ENCODE results near the gene OAS3. TPM values are rescaled to one million over a fixed set of nuclear protein-coding genes. Genes with fewer than 3 reads are reported as not detected.
A peak's percentile ranks its signal among the peaks of the same experiment; 100 is the strongest.
"Not testable (repeated sequence)": the region's sequence is repeated elsewhere in the genome, so short reads cannot be mapped to it uniquely, and the experiment has no call there.

OAS3 gene
- total RNA-seq, 1 donor from 2014 or later: 47.4 TPM

DNA sequence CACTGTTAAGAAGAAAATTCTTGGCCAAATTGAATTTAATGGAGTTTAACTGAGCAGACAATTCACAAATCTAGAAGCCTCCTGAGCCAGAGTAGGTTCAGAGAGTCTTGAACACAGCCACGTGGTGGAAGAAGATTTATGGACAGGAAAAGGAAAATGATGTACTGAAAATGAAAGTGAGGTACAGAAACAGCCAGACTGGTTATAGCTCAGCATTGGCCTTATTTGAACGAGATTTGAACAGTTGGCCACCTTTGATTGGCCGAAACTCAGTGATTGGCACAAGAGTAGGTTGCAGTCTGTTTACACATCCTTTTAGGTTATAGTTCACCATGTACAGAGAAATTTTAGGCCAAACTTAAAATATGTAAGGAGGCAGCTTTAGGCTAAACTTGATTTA, 50.0 kb downstream of the OAS3 start:
- DNase-seq: no peak
- Histone ChIP-seq H3K36me3 (peaks cover 38% of the 10 kb centered on the region), H3K9me3 (no peaks in the 10 kb centered on the region), H3K27me3 (no peaks in the 10 kb centered on the region), H3K4me1 (no peaks in the 10 kb centered on the region), H3K27ac (no peak overlapping the region), H3K4me3 (no peak overlapping the region)
- intact Hi-C loops (cut with DNase I): no loop called here
- TF ChIP-seq, protein P1, sequence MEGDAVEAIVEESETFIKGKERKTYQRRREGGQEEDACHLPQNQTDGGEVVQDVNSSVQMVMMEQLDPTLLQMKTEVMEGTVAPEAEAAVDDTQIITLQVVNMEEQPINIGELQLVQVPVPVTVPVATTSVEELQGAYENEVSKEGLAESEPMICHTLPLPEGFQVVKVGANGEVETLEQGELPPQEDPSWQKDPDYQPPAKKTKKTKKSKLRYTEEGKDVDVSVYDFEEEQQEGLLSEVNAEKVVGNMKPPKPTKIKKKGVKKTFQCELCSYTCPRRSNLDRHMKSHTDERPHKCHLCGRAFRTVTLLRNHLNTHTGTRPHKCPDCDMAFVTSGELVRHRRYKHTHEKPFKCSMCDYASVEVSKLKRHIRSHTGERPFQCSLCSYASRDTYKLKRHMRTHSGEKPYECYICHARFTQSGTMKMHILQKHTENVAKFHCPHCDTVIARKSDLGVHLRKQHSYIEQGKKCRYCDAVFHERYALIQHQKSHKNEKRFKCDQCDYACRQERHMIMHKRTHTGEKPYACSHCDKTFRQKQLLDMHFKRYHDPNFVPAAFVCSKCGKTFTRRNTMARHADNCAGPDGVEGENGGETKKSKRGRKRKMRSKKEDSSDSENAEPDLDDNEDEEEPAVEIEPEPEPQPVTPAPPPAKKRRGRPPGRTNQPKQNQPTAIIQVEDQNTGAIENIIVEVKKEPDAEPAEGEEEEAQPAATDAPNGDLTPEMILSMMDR (IDR thresholded peaks at IDR 0.05): no peak
- no peak for ATAC-seq

DNA sequence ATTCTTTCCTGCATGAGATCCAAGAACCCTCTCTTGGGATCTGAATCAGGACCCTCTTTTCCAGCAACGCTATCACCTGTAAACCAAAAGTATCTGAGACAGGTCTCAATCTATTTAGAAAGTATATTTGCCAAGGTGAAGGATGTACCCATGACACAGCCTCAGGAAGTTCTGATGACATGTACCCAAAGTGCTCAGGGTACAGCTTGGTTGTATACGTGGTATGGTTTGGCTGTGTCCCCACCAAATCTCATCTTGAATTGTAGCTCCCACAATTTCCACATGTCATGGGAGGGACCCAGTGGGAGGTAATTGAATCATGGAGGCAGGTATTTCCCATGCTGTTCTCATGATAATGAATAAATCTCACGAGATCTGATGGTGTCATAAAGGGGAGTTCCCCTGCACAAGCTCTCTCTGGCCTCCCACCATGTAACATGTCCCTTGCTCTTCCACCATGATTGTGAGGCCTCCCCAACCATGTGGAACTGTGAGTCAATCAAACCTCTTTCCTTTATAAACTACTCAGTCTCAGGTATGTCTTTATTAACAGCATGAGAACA, 50.6 kb downstream of the OAS3 start:
- H3K9me3 ChIP-seq; ATAC-seq; DNase-seq; H3K27ac ChIP-seq; intact Hi-C loops (cut with DNase I); H3K4me1 ChIP-seq; H3K27me3 ChIP-seq; H3K4me3 ChIP-seq: not testable (repeated sequence)
- H3K36me3 ChIP-seq: peaks cover 38% of the 10 kb centered on the region

DNA sequence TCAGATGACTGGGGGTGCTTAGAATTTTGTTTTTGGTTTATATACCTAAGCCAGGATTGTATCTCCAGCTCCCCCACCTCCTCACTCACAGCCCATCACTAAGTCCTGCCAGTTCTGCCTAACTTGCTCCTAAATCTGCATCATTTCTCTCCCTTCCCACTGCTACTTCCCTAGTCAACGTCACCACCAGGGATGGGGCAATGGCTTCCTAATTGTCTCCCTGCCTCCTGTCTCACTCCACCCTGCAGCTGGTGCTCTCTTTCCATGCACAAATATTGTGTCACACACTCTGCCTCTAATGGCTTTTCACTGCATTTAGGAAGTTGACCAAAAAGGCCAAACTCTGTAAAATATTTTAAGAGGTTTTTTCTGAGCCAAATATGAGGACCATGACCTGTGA, 51.5 kb downstream of the OAS3 start:
- no peak for ATAC-seq
- Histone ChIP-seq H3K27me3 (no peaks in the 10 kb centered on the region), H3K9me3 (no peaks in the 10 kb centered on the region), H3K27ac (no peak overlapping the region), H3K36me3 (peaks cover 38% of the 10 kb centered on the region), H3K4me1 (no peaks in the 10 kb centered on the region), H3K4me3 (no peak overlapping the region)
- DNase-seq: no peak
- intact Hi-C loops (cut with DNase I): no loop called here
- TF ChIP-seq, protein P1 (IDR thresholded peaks at IDR 0.05): no peak

DNA sequence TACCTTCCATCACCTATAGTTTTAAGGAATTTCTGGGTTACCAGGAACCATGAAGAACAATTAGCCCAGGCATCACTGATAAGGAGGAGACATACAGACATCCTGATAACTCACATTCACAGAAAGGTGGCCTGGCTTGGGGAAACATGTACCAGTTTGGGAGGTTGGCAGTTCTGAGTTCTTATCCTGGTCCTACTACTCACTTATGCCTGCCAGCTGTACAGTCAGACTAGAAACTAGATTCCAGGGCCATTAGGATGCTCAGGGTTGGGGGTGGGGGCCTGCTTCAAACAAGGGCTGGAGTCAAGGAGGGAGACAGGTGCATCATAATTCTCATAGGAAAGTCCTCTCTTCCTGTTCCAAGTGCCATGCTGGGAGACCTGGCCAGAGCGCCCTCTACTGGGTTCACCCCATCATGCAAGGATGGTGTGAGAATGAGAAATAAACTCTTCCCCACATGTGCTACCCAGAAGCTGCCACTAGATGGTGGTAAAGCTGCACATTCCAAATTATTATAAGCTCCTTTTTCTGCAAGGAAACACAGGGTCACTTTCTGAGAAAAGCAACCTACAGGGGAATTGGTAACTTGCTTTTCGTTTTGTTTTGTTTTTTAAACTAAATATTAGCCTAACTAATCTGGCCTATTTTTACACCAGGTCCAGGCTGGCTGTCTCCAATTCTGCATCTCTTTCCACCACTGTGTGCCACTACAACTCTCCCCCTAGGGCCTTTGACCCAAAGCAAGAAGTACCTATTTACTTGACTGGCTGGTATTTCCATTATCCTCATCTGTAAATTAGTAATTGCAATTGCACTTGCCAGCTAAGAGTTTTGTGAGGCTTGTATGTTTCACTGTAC, 54.5 kb downstream of the OAS3 start:
- no peak overlapping the region for H3K27ac ChIP-seq
- no peaks in the 10 kb centered on the region for H3K4me1 ChIP-seq
- intact Hi-C loops (cut with DNase I): no loop called here
- H3K27me3 ChIP-seq: no peaks in the 10 kb centered on the region
- TF ChIP-seq, protein P1 (IDR thresholded peaks at IDR 0.05): peak; percentile 91
- peaks cover 51% of the 10 kb centered on the region for H3K36me3 ChIP-seq
- no peak overlapping the region for H3K4me3 ChIP-seq
- ATAC-seq (peak; percentile 96), DNase-seq (no peak)
- H3K9me3 ChIP-seq: no peaks in the 10 kb centered on the region

DNA sequence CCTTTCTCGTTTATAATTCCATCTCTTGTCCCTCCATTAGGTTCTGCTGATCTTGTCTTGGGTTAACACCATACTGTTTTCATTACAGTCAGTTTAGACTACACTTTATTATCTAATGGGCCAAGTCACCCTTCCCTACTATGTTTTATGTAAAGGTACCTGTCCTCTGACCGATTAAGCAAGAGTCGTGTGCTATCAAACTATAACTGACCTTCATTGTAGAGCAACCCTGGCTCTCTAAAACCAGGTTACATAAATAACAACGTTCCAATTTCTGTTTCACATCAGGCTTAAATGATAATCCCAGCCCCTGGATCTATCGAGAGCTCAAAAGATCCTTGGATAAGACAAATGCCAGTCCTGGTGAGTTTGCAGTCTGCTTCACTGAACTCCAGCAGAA, 56.7 kb downstream of the OAS3 start:
- no peaks in the 10 kb centered on the region for H3K27me3 ChIP-seq
- DNase-seq: no peak
- no peak overlapping the region for H3K4me3 ChIP-seq
- no peaks in the 10 kb centered on the region for H3K9me3 ChIP-seq
- TF ChIP-seq, protein P1 (IDR thresholded peaks at IDR 0.05): no peak
- H3K4me1 ChIP-seq: no peaks in the 10 kb centered on the region
- H3K27ac ChIP-seq: no peak overlapping the region
- H3K36me3 ChIP-seq: peaks cover 39% of the 10 kb centered on the region
- no peak for ATAC-seq
- intact Hi-C loops (cut with DNase I): no loop called here

DNA sequence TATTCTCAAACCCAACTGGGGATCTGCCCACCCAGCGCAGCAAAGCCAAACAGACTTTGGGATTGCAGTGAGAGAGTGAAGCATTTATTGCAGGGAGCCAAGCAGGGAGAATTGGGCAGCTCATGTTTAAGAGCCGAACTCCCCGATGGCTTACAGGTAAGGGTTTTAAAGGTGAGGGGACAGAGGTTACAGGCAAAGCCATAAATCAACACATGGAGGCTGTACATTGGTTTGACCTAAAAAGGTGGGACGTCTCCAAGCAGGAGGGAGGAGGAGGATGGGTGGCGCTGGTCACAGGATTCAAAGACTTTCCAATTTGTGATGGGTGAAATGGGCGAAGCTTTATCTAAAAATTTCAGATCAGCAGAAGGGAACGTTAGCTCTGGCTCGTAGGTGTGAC, 58.2 kb downstream of the OAS3 start:
- no peaks in the 10 kb centered on the region for H3K4me1 ChIP-seq
- H3K36me3 ChIP-seq: peaks cover 34% of the 10 kb centered on the region
- TF ChIP-seq, protein P1 (IDR thresholded peaks at IDR 0.05): no peak
- intact Hi-C loops (cut with DNase I): no loop called here
- no peaks in the 10 kb centered on the region for H3K9me3 ChIP-seq
- no peak for ATAC-seq
- H3K27me3 ChIP-seq: no peaks in the 10 kb centered on the region
- no peak overlapping the region for H3K27ac ChIP-seq
- H3K4me3 ChIP-seq: no peak overlapping the region
- no peak for DNase-seq

All from upper lobe of right lung (tissue), 1 donor.